COLO668 (cell line): ENCODE data around the gene C1QA.
A peak's percentile ranks its signal among the peaks of the same experiment; 100 is the strongest.
"Not testable (repeated sequence)": the region's sequence is repeated elsewhere in the genome, so short reads cannot be mapped to it uniquely, and the experiment has no call there.

Experiments
- DNase-seq: peaks from one replicate; lab custom pipeline; 2025; ENCODE audit not compliant: unreplicated experiment; lab: John Stamatoyannopoulos, UW

Gene C1QA

GRCh38 chr1:22639286-22639685 is 2.9 kb downstream of the C1QA start:
- no peak for DNase-seq

GRCh38 chr1:22641247-22641646 is 4.8 kb downstream of the C1QA start:
- DNase-seq = no peak

- DNase-seq = peak; percentile 85
Observed at GRCh38 chr1:22641906-22642636, 5.6 kb downstream of the C1QA start.

- DNase-seq = no peak
Observed at GRCh38 chr1:22643381-22643780, 7.0 kb downstream of the C1QA start, which contains the start of gene C1QC. TSS of gene C1QC (plus strand) at chr1:22643633. CDS start at chr1:22644024, 391 bp downstream.

- DNase-seq = no peak
Observed at GRCh38 chr1:22643928-22644327, 7.5 kb downstream of the C1QA start.

GRCh38 chr1:22645931-22646330 is 9.5 kb downstream of the C1QA start:
- no peak for DNase-seq

GRCh38 chr1:22646384-22646783 is 10.0 kb downstream of the C1QA start:
- no peak for DNase-seq

GRCh38 chr1:22650089-22650693 is 13.8 kb downstream of the C1QA start:
- no peak for DNase-seq

GRCh38 chr1:22651941-22652856 is 15.8 kb downstream of the C1QA start:
- DNase-seq = no peak

- no peak for DNase-seq
Observed at GRCh38 chr1:22652881-22653316, 16.5 kb downstream of the C1QA start, which contains the start of gene C1QB. TSS of gene C1QB (plus strand) at chr1:22653236. CDS start at chr1:22659463, 6,227 bp downstream.

GRCh38 chr1:22654692-22655091 is 18.3 kb downstream of the C1QA start:
- no peak for DNase-seq

- DNase-seq = no peak
Observed at GRCh38 chr1:22658385-22659163, 22.1 kb downstream of the C1QA start.

GRCh38 chr1:22660716-22661241 is 24.4 kb downstream of the C1QA start:
- no peak for DNase-seq

- DNase-seq = no peak
Observed at GRCh38 chr1:22661880-22662279, 25.5 kb downstream of the C1QA start.

- no peak for DNase-seq
Observed at GRCh38 chr1:22662318-22662717, 25.9 kb downstream of the C1QA start.

GRCh38 chr1:22662986-22663408 is 26.6 kb downstream of the C1QA start:
- DNase-seq = no peak

GRCh38 chr1:22665752-22666151 is 29.3 kb downstream of the C1QA start:
- DNase-seq = peak; percentile 65

GRCh38 chr1:22666412-22666811 is 30.0 kb downstream of the C1QA start:
- no peak for DNase-seq

GRCh38 chr1:22668840-22669239 is 32.4 kb downstream of the C1QA start:
- not testable (repeated sequence) for DNase-seq

GRCh38 chr1:22670352-22670975 is 34.0 kb downstream of the C1QA start:
- DNase-seq = peak; percentile 33
